ENCODE results near the gene RAB40AL.
"Not testable (repeated sequence)": the region's sequence is repeated elsewhere in the genome, so short reads cannot be mapped to it uniquely, and the experiment has no call there.

Gene RAB40AL

GRCh38 chrX:102936972-102937371 lies at the start of gene RAB40AL:
Gene RAB40AL (plus strand): TSS chrX:102937272. CDS start chrX:102937319, 47 bp downstream.
- not testable (repeated sequence) for DNase-seq (ENCODE audit: low read depth in 2 of 2)

- no peak for DNase-seq (ENCODE audit: low read depth in 2 of 2)
Observed at GRCh38 chrX:102887687-102888086, 49.4 kb upstream of the RAB40AL start.

DNA sequence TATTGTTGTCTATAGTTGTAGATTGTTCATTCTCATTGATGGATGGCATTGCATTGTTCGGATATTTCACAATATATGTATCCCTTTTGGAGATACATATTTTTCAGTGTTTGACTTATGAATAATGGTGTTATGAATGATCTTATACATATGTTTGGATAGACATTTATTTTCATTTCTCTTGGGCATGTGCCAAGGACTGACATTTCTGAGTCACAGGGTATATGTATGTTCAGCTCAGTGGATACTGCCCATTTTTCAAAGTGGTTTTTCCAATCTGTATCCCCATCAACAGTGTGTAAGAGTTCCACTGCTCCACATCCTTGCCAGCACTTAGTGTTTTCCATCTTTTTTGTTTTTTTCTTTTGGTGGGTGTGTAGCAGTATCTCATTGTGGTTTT lies 45.0 kb upstream of the RAB40AL start:
- DNase-seq (ENCODE audit: low read depth in 2 of 2), result no peak

DNA sequence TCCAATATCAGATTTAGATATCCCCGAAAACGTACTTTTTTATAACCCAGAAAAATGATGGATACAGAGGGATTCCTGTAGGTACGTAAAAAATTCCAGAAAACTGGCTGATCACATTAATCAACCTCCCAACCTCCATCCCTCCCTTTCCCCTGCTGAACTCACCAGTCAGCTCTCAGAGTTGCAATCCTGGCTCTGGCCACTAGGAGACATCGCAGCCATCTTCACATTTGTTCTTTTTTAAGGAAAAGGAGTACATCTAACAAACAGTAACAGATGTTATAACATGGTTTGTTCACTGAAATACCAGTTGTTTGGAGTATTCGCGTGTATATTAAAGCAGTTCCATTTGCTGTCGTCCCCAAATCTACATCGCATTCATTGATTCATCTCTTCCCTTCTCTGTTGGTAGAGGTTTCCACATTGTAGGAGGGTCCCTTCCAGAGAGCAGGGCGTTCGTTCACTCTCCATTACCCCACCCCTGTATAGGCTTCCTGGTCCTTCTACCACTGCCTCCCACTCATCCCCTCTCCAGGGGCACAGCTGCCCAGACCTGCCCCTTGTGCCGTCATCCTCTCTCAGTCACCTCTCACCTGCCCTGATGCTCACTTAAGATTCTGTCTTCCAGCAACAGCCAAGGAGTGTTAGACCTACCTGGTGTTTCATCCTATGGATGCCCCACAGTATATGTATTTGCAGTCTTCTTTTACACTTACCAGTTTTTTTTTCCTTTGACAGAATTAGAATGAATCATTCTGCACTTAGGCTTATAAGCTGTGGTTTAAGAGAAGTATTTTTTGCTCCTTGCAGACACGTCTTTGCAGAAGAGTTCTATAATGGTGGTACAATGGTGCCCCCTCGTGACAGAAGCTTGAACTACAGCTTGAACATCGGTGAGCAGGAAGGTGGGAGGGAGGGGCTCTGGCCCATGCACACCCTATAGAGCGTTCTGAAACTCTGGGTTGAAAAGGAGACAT lies 36.8 kb upstream of the RAB40AL start:
- peak; percentile 29 to 40 for DNase-seq (ENCODE audit: low read depth in 2 of 2)

- no peak for DNase-seq (ENCODE audit: low read depth in 2 of 2)
Observed at GRCh38 chrX:102902355-102902754, 34.7 kb upstream of the RAB40AL start.

DNA sequence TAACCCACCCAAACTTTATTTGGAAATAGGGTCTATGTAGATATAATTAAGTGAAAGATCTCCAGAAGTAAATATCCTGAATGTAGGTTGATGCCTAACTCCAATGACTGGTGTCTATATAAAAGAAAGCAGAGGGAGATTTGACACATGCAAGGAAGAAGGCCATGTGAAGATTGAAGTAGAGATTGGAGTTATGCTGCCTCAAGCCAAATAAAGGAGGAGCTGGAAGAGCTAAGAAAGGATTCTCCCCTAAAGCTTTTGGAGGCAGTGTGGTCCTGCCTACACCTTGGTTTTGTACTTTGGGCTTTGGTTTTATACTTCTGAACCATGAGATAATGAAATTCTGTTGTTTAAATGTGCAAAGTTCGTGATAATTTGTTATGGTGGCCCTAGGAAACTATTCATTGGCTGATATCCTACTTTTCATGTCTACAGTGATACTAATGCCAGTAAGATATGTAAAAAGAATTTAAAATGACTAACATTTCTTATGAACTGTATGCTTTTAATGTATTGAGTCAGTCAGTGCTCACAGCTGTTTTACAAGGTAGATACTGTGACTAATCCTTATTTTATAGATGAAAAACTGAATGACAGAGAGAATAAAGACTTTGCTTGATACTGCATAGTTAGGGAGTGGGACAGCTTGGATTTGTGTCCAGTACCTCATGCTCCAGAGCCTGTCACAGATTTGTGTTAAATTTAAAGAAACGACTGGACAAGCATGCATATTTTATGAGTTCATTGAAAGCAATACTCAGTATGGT lies 5.9 kb upstream of the RAB40AL start:
- DNase-seq (ENCODE audit: low read depth in 2 of 2), result no peak

DNA sequence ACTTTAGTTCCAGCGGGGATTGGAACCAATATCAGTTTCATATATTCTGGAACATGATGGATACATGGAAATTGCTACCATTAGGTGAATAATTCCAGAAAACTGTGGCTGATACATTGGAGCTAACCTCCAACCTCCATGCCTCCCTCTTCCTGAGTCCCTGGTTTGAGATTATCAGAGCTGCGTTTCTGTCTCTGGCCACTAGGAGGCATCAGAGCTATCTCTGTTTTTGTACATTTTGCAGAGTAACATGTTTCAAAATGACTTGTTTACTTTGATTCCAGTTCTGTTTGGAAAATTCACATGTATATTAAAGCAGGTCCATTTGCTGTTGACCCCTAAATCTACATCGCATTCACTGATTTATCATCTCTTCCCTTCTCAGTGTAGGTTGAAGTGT lies 2.4 kb upstream of the RAB40AL start:
- no peak for DNase-seq (ENCODE audit: low read depth in 2 of 2)

DNA sequence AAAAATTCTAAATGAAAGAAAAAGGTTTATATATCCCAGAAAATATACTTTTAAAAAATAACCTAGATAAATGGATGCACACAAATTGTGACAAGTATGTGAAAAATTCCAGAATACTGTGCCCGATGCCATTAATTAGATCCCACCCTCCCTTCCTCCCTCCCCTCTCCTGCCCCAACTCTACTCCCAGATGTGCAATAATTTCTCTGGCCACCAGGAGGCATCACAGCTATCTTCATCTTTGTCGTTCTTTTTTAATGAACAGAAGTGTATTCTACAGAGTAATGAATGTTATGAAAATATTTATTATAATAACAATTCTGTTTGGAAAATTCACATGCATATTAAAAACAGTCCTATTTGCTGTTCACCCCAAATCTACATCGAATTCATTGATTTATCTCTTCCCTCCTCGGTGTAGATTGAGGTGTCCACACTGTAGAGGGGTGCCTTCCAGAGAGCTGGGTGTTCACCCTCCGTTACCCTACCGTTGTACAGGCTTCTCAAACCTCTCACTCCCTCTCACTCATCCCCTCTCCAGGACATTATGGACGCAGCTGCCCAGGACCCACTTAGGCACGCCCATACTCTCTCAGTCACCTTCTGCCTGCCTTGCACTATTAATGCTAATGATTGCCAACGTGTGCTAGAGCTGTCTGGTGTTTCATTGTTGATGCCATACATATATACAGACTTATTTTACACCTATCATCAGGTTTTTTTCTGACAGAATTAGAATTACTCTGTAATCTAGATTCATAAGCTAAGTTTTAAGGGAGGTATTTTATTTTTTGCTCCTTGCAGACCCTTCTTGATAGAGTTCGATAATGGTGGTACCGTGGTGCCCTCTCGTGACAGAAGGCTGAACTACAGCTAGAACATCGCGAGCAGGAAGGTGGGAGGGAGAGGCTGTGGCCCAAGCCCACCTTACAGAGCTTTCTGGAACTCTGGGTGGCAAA lies 14.1 kb downstream of the RAB40AL start:
- peak; percentile 11 to 26 for DNase-seq (ENCODE audit: low read depth in 2 of 2)

GRCh38 chrX:102957751-102958150 lies 20.7 kb downstream of the RAB40AL start:
- no peak for DNase-seq (ENCODE audit: low read depth in 2 of 2)

GRCh38 chrX:102958794-102959193 lies 21.7 kb downstream of the RAB40AL start:
- no peak for DNase-seq (ENCODE audit: low read depth in 2 of 2)

GRCh38 chrX:102959471-102959870 lies 22.4 kb downstream of the RAB40AL start:
- no peak for DNase-seq (ENCODE audit: low read depth in 2 of 2)

GRCh38 chrX:102963955-102964354 lies 26.9 kb downstream of the RAB40AL start:
- DNase-seq (ENCODE audit: low read depth in 2 of 2), result no peak

DNA sequence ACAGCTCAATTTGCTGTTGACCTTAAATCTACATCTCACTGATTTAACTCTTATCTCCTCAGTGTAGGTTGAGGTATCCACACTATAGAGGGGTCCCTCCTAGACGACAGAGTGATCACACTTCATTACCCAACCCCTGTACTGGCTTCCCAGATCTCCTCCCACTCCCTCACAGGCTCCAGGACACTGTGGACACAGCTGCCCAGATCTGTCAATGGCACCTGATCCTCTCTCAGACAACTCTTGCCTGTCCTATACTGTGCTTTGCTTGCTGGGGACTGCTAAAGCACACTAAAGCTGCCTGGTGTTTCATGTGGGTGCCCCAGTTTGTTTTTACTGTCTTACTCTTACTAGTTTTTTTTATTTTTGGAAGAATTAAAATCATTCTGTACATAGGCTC lies 27.9 kb downstream of the RAB40AL start:
- DNase-seq (ENCODE audit: low read depth in 2 of 2), result no peak

DNA sequence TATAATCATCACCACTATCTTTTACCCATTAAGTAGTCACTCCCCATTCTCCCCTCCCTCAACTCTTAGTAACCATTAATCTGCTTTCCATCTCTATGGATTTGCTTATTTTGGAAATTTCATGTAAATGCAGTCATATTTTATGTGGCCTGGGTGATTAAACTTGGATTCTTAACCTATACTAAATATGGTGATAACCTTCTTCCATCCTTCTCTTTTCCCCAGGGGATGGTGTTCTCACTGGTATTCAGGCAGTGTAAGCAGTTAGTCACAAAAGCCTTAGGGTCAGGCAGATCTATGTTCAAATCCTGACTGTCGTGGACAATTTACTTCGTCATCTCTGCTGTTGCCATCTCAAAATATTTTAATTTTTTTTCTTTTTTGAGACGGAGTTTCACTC lies 29.6 kb downstream of the RAB40AL start:
- DNase-seq (ENCODE audit: low read depth in 2 of 2), result no peak

DNA sequence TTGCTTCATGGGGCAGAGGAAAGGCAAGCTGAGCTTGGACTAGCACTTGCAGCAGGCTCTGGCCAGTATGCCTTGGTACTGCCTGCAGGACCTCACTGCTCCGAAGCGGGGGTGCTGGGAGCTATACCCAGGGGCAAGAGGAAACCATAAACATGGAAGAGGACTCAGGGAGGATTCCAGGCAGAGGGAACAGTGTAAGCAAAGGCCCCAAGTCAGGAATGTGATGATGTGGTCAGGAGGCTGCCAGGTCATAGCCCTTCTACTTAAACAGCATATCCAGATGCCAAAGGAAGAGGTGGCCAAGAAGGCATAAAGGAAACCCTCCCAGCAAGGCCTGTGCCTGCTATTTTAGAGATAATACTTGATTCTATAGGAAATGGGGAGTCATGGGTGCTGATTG lies 31.1 kb downstream of the RAB40AL start:
- DNase-seq (ENCODE audit: low read depth in 2 of 2), result no peak

DNA sequence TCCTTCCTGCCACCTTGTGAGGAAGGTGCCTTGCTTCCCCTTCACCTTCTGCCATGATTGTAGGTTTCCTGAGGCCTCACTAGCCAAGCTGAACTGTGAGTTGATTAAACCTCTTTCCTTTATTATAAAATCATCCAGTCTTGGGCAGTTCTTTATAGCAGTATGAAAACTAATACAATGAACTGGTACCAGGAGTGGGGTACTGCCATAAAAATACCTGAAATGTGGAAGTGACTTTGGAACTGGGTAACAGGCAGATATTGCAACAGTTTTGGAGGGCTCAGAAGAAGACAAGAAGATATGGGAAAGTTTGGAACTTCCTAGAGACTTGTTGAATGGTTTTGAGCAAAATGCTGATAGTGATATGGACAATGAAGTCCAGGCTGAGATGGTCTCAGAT lies 34.5 kb downstream of the RAB40AL start:
- not testable (repeated sequence) for DNase-seq (ENCODE audit: low read depth in 2 of 2)

GRCh38 chrX:102975016-102975415 lies 37.9 kb downstream of the RAB40AL start:
- no peak for DNase-seq (ENCODE audit: low read depth in 2 of 2)

DNA sequence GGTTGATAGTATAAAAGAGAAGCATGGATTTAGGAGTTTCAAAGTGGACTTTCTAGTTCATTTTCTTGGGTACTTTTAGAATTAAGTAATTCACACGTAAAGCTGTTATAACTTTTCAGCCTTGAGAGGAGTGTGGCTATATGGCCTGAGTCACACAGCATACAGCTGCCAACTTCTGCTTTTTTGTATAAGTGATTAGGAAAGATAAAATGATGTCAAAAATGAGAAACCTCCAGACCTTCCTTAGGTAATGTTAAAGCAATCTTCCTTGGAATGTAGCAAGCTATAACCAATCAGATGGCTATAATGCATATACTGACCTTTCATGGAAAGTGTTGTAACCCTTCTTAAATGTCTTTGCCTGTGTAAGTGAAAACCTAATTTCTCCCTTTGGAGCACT lies 39.2 kb downstream of the RAB40AL start:
- no peak for DNase-seq (ENCODE audit: low read depth in 2 of 2)

- no peak for DNase-seq (ENCODE audit: low read depth in 2 of 2)
Observed at GRCh38 chrX:102976793-102977495, 39.9 kb downstream of the RAB40AL start.

DNA sequence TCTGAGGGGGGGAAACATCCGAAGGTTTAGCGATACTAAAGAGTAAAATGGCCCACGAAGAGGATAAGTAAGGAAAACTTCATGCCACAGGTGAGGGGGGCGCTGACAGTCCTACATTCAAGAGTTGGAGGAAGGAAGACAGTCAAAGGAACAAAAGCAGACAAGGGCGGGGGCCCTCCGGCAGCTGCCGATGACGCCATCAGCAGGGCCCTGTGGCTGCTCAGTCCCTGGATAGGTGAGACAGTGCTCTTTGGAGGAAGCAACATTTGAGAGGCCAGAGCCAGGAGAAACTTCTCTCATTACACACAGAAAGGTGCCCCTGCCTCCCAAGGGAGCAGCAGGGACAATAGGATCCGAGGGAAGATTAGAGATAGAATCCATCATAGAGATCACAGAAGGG lies 41.5 kb downstream of the RAB40AL start:
- no peak for DNase-seq (ENCODE audit: low read depth in 2 of 2)

GRCh38 chrX:102979536-102979935 lies 42.5 kb downstream of the RAB40AL start:
- no peak for DNase-seq (ENCODE audit: low read depth in 2 of 2)

Data from stimulated activated CD8-positive, alpha-beta memory T cell treated with anti-CD3 and anti-CD28 coated beads, Interleukin-15, amount 100 ng/mL, for 48 hours (primary cell).